GM13977 (cell line): ENCODE results near the gene LDLRAD4.
"Not testable (repeated sequence)": the region's sequence is repeated elsewhere in the genome, so short reads cannot be mapped to it uniquely, and the experiment has no call there.

Source experiments
- DNase-seq: peaks from one replicate; pipeline ENCODE4 v3.0.0; 2012; ENCODE audit warnings: low spot score
- CTCF ChIP-seq: IDR thresholded peaks from 2 replicates; pipeline ENCODE4 v1.5.1; 2012; ENCODE audit warnings: mild to moderate bottlenecking, control low read depth; ENCODE audit not compliant: insufficient read depth; ENCODE audit errors: extremely low read depth, missing control alignments
- in situ Hi-C: fragments of 300-500 bp; cut with MboI; formaldehyde crosslinking; loops from one replicate; pipeline ENCODE4 v1.12.0; 2022; ENCODE audit warnings: low sequenced_read_pairs, low pct_unique_long_range_greater_than_20kb, mixed read lengths, inconsistent platforms; ENCODE audit not compliant: unreplicated experiment

The LDLRAD4 gene

GRCh38 chr18:13258921-13259320, 40.4 kb downstream of the LDLRAD4 start:
- in situ Hi-C loops: no loop called here
- no peak for DNase-seq
- TF ChIP-seq CTCF: no peak

GRCh38 chr18:13259701-13260100, 41.1 kb downstream of the LDLRAD4 start:
- DNase-seq: no peak
- no peak for TF ChIP-seq CTCF
- in situ Hi-C loops: no loop called here

GRCh38 chr18:13260197-13260934, 41.8 kb downstream of the LDLRAD4 start:
- in situ Hi-C loops: no loop called here
- no peak for TF ChIP-seq CTCF
- DNase-seq: no peak

- no peak for DNase-seq
- in situ Hi-C loops: no loop called here
- TF ChIP-seq CTCF: no peak
These were observed 42.5 kb downstream of the LDLRAD4 start for GRCh38 chr18:13260935-13261640.

GRCh38 chr18:13261661-13262357, 43.2 kb downstream of the LDLRAD4 start:
- in situ Hi-C loops: no loop called here
- DNase-seq: no peak
- no peak for TF ChIP-seq CTCF

GRCh38 chr18:13262358-13262680, 43.8 kb downstream of the LDLRAD4 start:
- DNase-seq, in situ Hi-C loops: not testable (repeated sequence)
